DND-41 (cell line): Measurements from ENCODE around the gene TMEM238L.

Experiments
- ATAC-seq: fragments of 200-7000 bp; cut with Tn5 transposase; 3 replicates; pipeline ENCODE4 v1.9.1; 2021; ENCODE audit warnings: low read depth; ENCODE audit not compliant: insufficient read depth
- DNase-seq: peaks from one replicate; pipeline ENCODE4 v3.0.0-alpha.2; 2020
- H2AFZ ChIP-seq: 2 replicates; pipeline ENCODE4 v1.6.0; 2012; ENCODE audit warnings: low read depth, low read length
- H3K27ac ChIP-seq: 2 replicates; pipeline ENCODE4 v1.5.1; 2012; ENCODE audit warnings: low read length, inconsistent platforms
- H3K27me3 ChIP-seq: fragments of 200-600 bp; sonication (generic); 2 replicates; pipeline ENCODE4 v1.6.0; 2012; ENCODE audit warnings: low read length, mild to moderate bottlenecking, inconsistent platforms; ENCODE audit not compliant: insufficient read depth, poor library complexity
- H3K36me3 ChIP-seq: 2 replicates; pipeline ENCODE4 v1.5.1; 2012; ENCODE audit warnings: low read length, inconsistent platforms; ENCODE audit not compliant: insufficient read depth
- H3K4me1 ChIP-seq: 2 replicates; pipeline ENCODE4 v1.5.1; 2012; ENCODE audit warnings: mild to moderate bottlenecking, low read length; ENCODE audit not compliant: insufficient read depth
- H3K4me2 ChIP-seq: 2 replicates; pipeline ENCODE4 v1.6.0; 2012; ENCODE audit warnings: mild to moderate bottlenecking, moderate library complexity, low read length, inconsistent platforms; ENCODE audit not compliant: insufficient read depth
- H3K4me3 ChIP-seq, 2 experiments: fragments of 200-600 bp in 1 of 2; shearing (Covaris generic) in 1 of 2; 2 replicates each; pipeline ENCODE4 v1.5.1; 2012 to 2016; ENCODE audit warnings: inconsistent platforms in 2 of 2, low read length in 2 of 2, mild to moderate bottlenecking in 2 of 2, low read depth in 1 of 2, moderate library complexity in 1 of 2
- H3K79me2 ChIP-seq: 2 replicates; pipeline ENCODE4 v1.6.0; 2012; ENCODE audit warnings: low read length, inconsistent platforms; ENCODE audit not compliant: insufficient read depth
- H3K9ac ChIP-seq: 2 replicates; pipeline ENCODE4 v1.6.0; 2012; ENCODE audit warnings: low read depth, mild to moderate bottlenecking, inconsistent platforms, low read length, moderate library complexity
- H3K9me3 ChIP-seq: 2 replicates; pipeline ENCODE4 v1.5.1; 2012; ENCODE audit warnings: low read length, moderate library complexity, mild to moderate bottlenecking, inconsistent platforms; ENCODE audit not compliant: insufficient read depth, severe bottlenecking
- H4K20me1 ChIP-seq: 2 replicates; pipeline ENCODE4 v1.6.0; 2012; ENCODE audit warnings: low read length; ENCODE audit not compliant: insufficient read depth
- CTCF ChIP-seq: IDR thresholded peaks from 2 replicates; pipeline ENCODE4 v1.5.1; 2012; ENCODE audit warnings: borderline replicate concordance, low read length, moderate library complexity, mild to moderate bottlenecking; ENCODE audit not compliant: poor library complexity, severe bottlenecking; ENCODE audit errors: extremely low read depth
- EZH2 ChIP-seq: IDR thresholded peaks from 3 replicates; pipeline ENCODE4 v1.6.1; 2012; ENCODE audit warnings: borderline replicate concordance, low read depth, mild to moderate bottlenecking, moderate library complexity, low read length, inconsistent platforms; ENCODE audit not compliant: severe bottlenecking

TMEM238L gene

GRCh38 chr17:10768750-10769251, 35.1 kb downstream of the TMEM238L start:
- Histone ChIP-seq H4K20me1 (no peaks in the 10 kb centered on the region), H3K79me2 (no peaks in the 10 kb centered on the region), H3K4me1 (no peaks in the 10 kb centered on the region), H3K27ac (no peak overlapping the region), H3K4me2 (no peak overlapping the region), H2AFZ (no peak overlapping the region), H3K36me3 (no peaks in the 10 kb centered on the region), H3K4me3 (no peak overlapping the region), H3K9me3 (no peaks in the 10 kb centered on the region), H3K9ac (no peak overlapping the region), H3K27me3 (no peaks in the 10 kb centered on the region)
- TF ChIP-seq CTCF (no peak), EZH2 (no peak)
- ATAC-seq = no peak
- no peak for DNase-seq

- Histone ChIP-seq H3K9me3 (no peaks in the 10 kb centered on the region), H3K27ac (no peak overlapping the region), H3K36me3 (no peaks in the 10 kb centered on the region), H3K79me2 (no peaks in the 10 kb centered on the region), H2AFZ (no peak overlapping the region), H3K4me1 (no peaks in the 10 kb centered on the region), H4K20me1 (no peaks in the 10 kb centered on the region), H3K4me3 (no peak overlapping the region), H3K9ac (no peak overlapping the region), H3K4me2 (no peak overlapping the region), H3K27me3 (no peaks in the 10 kb centered on the region)
- no peak for ATAC-seq
- no peak for DNase-seq
- TF ChIP-seq EZH2 = no peak
- no peak for TF ChIP-seq CTCF
These were observed 36.7 kb downstream of the TMEM238L start for GRCh38 chr17:10767232-10767631.

GRCh38 chr17:10762037-10762436, 41.9 kb downstream of the TMEM238L start:
- no peaks in the 10 kb centered on the region for H3K36me3 ChIP-seq
- H3K27ac ChIP-seq = no peak overlapping the region
- H4K20me1 ChIP-seq = no peaks in the 10 kb centered on the region
- no peaks in the 10 kb centered on the region for H3K9me3 ChIP-seq
- no peak for ATAC-seq
- no peak overlapping the region for H2AFZ ChIP-seq
- no peak overlapping the region for H3K4me2 ChIP-seq
- H3K27me3 ChIP-seq = no peaks in the 10 kb centered on the region
- TF ChIP-seq CTCF = no peak
- no peak for TF ChIP-seq EZH2
- H3K79me2 ChIP-seq = no peaks in the 10 kb centered on the region
- H3K4me3 ChIP-seq = no peak overlapping the region
- no peak for DNase-seq
- H3K9ac ChIP-seq = no peak overlapping the region
- H3K4me1 ChIP-seq = no peaks in the 10 kb centered on the region

DNA sequence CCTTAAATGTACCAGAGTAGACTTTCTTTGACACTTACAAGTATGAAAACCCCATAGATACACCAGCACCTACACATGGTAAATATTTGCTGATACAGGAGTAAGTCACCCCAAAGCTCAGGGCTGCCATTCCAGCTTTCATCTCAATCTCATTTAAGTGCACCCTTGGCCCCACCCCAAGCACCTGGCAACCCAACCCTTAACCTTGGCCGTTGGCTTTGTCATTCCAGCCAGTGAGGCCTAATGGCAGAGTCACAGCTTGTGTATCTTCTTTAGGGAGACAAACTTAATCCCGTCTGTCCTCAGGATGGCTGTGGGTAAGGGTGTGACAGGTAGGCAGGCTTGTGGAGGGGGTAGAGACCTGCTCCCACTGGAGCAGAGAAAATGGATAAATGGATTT, 42.6 kb downstream of the TMEM238L start:
- Histone ChIP-seq H2AFZ (no peak overlapping the region), H3K36me3 (no peaks in the 10 kb centered on the region), H3K4me3 (no peak overlapping the region), H4K20me1 (no peaks in the 10 kb centered on the region), H3K27me3 (no peaks in the 10 kb centered on the region), H3K79me2 (no peaks in the 10 kb centered on the region), H3K27ac (no peak overlapping the region), H3K4me1 (no peaks in the 10 kb centered on the region), H3K9ac (no peak overlapping the region), H3K4me2 (no peak overlapping the region), H3K9me3 (no peaks in the 10 kb centered on the region)
- no peak for DNase-seq
- no peak for ATAC-seq
- TF ChIP-seq CTCF = no peak
